OCI-M1 (cell line): ENCODE data around the gene ISG15.
"Not testable (repeated sequence)": the region's sequence is repeated elsewhere in the genome, so short reads cannot be mapped to it uniquely, and the experiment has no call there.

ENCODE experiments used
- DNase-seq: peaks from one replicate; lab custom pipeline; 2025; lab: John Stamatoyannopoulos, UW

Gene ISG15

DNA sequence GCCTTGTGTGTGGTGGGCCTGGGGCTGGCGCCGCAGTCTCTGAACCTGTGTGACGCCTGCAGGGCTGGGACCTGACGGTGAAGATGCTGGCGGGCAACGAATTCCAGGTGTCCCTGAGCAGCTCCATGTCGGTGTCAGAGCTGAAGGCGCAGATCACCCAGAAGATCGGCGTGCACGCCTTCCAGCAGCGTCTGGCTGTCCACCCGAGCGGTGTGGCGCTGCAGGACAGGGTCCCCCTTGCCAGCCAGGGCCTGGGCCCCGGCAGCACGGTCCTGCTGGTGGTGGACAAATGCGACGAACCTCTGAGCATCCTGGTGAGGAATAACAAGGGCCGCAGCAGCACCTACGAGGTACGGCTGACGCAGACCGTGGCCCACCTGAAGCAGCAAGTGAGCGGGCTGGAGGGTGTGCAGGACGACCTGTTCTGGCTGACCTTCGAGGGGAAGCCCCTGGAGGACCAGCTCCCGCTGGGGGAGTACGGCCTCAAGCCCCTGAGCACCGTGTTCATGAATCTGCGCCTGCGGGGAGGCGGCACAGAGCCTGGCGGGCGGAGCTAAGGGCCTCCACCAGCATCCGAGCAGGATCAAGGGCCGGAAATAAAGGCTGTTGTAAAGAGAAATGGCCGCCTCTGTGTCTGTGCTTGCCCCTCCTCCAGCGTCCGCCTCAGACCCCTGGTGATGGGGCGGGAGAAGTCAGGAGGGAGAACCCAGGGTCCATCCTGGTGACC is 788 bp downstream of the ISG15 start:
- no peak for DNase-seq

DNA sequence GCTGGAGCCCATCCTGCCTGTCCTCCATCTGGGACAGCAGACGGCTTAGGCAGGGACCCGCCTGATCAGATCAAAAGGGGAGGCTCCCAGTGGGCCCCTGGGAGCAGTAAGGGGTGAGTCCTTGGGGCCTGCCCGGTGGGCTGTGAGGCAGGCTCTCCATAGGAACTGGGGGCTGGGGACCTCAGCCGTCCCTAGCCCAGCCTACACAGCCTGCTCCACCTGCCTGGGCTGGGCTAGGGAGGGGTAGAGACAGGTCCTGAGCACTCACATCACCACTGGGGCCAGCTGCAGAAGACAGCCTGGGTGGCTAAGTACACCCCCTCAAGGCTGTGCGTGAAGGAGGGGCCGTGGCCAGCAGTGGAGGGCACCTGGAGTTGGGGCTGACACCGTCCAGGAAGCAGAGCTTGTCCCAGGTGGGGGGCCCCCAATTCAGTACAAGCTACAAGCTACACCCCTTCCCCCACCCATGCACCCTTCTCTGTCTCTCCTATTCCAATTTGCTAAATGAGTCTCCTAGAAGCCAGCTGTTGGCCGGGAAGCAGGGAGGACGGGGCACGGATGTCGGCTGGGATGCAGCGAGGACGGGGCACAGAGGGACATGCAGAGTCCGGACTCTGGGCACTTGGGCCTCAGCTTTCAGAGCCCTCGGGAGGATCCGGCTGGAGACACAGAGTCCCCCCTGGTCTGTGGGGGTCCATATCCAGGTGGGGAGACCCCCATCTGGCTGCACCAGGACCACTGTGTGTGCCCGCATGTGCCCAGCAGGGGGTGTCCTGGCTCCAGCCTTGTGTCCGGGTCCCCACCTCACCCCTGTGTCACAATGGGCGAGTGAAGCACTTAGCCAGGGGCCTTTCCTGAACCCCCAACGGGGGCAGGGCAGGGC is 1.7 kb downstream of the ISG15 start:
- peak; percentile 43 for DNase-seq

DNA sequence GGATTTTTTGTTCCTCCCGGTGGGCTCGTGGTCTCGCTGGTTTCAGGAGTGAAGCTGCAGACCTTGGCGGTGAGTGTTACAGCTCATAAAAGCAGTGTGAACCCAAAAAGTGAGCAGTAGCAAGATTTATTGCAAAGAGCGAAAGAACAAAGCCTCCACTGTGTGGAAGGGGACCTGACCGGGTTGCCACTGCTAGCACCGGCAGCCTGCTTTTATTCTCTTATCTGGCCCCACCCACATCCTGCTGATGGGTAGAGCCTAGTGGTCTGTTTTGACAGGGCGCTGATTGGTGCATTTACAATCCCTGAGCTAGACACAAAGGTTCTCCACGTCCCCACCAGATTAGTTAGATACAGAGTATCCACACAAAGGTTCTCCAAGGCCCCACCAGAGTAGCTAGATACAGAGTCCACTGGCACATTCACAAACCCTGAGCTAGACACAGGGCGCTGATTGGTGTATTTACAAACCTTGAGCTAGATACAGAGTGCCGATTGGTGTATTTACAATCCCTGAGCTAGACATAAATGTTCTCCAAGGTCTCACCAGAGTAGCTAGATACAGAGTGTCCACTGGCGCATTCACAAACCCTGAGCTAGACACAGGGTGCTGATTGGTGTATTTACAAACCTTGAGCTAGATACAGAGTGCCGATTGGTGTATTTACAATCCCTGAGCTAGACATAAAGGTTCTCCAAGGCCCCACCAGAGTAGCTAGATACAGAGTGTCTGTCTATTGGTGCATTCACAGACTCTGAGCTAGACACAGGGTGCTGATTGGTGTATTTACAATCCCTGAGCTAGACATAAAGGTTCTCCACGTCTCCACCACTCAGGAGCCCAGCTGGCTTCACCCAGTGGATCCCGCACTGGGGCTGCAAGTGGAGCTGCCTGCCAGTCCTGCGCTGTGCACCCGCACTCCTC is 4.4 kb downstream of the ISG15 start:
- peak; percentile 18 for DNase-seq

DNA sequence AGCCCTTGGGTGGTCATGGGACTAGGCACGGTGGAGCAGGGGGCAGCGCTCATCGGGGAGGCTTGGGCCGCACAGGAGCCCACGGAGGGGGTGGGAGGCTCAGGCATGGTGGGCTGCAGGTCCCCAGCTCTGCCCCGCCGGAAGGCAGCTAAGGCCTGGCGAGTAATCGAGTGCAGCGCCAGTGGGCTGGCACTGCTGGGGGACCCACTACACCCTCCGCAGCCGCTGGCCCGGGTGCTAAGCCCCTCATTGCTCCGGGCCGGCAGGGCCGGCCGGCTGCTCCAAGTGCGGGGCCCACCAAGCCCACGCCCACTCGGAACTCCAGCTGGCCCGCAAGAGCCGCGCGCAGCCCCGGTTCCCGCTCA is 5.0 kb downstream of the ISG15 start:
- DNase-seq = not testable (repeated sequence)

DNA sequence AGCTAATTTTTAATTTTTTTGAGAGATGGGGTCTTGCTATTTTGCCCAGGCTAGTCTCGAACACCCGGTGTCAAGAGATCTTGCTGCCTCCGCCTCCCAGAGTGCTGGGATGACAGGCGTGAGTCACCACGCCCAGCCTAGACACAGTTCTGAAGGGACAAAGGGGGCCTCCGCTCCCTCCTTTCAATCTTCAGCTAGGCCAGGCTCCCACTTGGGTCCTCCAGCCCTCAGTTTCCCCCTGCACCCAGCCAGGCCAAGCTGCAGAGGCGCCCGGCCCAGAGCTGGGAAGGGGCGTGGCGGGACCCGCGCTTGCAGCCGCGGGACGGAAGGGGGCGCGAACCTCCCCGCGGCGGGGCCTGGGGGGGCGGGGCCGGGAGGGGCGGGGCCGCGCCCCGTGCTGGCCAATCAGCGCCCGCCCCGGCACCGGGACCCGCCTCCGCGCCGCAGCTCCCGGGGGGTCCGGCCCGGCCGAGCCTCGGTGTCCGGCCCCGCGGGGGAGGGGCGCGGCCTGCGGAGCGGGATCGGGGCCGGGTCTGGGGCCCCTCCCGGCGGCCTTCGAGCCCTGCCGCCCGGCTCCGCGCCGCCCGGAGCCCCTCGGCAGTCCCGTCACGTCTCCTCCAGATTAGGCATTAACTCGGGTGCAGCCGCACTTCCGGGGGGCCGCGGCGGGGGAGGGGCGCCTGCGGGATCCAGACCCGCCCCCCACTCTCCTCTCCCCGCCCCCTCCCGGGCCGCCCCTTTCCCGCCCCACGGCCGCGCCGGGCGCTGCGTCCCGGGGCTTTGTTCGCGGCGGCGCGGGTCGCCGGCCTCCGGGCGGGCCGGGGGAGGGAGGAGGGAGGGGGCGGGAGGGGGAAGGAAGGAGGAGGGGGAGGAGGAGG is 6.1 kb downstream of the ISG15 start:
- peak; percentile 92 for DNase-seq

DNA sequence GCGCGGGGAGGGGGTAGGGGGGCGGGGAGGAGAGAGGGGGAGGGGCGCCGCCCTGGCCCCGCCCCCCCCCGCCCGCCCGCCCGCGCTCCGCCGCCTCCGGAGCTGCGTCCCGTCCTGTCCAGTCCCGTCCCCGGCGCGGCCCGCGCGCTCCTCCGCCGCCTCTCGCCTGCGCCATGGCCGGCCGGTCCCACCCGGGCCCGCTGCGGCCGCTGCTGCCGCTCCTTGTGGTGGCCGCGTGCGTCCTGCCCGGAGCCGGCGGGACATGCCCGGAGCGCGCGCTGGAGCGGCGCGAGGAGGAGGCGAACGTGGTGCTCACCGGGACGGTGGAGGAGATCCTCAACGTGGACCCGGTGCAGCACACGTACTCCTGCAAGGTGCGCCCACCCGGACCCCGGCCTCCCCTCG is 6.7 kb downstream of the ISG15 start, which contains the start of gene AGRN:
TSS of gene AGRN (plus strand) at position 121 of the 405 bp plus-strand sequence. CDS start at position 174, 53 bp downstream.
- peak; percentile 67 for DNase-seq

DNA sequence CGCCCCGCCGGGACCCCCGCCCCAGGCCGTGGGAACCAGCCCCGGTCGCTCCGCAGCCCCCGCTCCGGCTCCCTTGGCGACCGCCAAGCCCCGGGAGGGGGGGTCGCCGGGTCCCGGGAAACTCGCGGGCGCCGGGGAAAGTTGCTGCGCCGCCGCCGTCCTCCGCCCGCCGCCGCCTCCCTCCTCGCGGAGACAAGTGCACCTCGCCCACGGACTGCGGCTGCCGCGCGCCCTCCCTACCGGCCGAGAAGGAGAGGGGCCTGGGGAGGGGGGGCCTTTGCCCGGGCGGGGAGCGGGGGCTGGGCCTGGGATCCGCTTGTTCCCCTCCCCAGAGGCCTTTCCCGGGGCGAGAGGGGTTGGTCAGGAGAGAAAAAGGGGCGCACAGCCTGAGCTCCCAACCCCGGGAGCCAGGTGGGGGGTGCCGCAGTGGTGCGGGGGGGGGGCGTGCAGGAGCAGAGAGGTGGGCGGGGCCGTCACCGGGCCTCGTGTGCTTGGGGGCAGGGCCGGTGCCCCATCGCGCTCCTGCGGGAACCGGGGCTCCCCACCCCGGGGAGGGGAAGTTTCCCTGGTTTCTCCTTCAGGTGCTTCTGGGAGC is 7.2 kb downstream of the ISG15 start:
- peak; percentile 56 for DNase-seq

DNA sequence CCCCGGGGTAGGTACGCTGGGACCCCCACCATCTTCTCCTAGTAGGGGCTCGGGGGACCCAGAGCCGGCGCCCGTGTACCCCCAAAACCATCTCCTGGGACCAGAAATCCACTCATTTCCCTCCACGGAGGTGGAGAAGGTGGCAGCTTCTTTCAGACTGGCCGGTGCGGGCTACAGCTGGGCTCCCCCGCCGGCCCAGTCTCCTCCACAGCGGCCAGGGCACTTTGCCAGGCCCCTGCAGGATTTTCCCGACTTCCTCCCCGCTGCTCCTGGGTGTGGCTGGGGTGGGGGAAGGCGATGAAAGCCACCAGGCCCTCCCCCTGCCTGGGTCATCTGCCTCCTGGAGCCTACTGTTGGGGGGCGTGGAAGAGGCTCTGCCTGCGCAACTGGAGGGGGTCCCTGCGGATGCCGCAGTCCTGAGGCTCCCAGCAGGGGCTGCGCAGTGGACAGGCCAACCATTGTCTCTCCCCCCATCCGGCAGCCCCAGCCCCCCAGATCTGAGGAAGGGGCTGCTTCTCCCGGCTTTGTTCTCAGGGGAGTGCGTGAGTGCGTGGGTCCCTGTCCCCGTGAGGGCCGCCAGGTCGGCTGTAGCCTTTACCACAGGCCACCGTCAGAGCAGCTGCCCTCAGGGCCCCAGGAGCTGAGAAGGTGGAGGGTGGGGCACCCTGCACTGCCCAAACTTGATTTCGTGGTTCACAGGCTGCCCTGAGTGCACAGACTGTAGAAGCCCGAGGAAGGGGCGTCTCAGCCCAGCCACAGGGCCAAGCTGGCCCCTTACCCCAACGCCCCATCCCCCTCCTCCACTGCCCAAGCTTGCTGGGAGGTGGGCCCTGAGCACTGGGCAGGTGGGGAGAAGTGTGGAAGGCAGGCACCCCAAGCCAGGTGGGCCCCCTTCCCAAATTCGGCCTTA is 8.0 kb downstream of the ISG15 start:
- peak; percentile 80 for DNase-seq

DNA sequence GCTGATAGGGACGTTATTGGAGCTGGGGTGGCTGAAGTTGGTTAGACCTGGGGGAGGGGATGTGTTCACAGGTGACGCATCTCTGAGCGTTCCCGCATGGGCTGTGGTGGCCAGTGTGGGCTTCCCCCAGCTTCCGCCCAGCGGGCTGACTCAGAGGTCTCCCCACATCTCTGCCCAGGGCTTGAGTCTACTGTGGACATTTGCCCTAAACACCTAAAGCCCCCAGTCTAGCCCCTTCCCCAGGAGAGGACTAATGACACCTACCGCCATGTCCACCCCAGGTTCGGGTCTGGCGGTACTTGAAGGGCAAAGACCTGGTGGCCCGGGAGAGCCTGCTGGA is 8.6 kb downstream of the ISG15 start:
- no peak for DNase-seq

DNA sequence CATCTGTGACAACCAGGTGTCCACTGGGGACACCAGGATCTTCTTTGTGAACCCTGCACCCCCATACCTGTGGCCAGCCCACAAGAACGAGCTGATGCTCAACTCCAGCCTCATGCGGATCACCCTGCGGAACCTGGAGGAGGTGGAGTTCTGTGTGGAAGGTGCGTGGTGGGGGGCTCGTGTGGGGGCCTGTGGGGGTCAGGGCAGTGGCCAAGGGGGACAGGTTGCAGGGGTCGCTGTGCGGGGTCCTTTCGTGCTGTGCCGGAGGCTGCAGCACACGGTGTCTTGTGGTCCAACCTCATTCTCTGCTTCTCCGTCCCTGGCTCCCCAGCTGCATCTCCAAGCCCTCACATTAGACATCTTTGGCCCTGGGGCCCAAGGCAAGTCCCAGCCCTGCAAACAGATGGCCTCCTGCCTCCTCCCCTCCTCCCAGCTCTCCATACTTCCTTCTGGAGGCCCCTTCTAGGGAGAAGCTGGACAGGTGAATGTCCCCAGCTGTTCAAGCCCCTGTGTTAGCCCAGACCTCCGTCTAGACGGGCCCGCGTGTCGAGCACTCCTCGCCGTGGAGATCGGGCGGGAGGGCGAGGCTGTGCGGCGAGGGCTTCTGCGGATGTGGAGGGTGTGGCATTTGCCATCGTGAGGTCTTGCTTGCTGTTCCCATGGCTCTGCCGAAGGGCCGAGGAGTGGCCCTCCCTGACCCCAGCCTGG is 9.2 kb downstream of the ISG15 start:
- no peak for DNase-seq

DNA sequence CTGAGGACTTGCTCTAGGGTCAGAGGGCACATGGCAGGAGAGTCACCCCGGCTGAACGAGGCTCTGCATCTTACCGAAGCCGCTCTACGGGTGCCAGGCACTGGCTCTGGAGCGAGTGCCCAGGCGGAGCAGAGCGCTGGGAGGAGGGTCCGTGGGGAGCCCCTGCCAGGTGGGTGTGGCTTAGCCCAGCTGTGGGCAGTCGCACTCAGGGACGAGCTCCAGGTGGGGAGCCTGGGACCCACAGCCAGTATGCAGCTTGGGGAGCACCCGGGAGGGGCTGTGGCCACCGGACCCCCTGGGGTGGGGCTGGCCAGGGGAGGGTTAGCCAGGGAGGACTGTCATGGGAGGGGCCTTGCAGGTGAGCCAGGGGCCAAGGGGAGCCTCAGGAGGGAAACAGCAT is 10.4 kb downstream of the ISG15 start:
- no peak for DNase-seq

DNA sequence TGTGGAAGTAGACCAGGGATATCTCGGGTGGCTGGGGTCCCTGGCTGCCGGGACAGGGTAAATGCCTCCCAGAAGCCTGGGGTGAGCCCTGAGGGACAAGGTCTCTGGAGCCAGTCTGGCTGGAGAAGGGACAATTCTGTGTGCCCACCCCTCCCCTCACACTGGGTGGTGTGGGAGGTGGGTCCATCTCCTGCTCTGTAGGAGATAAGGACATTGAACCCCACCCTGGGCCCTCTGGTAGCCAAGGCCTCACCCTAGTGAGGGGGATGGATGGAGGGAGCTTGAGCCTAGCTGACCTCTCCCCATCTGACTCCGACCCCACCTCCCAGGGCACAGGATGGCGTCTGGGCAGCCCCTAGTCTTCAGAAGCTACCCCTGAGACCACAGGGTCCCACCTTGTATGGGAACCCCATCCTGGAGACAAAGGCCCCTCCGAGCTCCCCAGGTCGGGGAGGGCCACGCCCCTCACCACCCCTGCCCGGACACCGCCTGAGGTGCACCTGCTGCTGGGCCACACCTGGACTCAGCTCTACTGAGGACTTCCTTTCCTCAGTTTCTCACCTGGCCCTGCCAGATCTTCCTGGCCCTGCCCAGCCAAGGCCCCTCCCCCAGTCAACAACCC is 11.0 kb downstream of the ISG15 start:
- DNase-seq = no peak

DNA sequence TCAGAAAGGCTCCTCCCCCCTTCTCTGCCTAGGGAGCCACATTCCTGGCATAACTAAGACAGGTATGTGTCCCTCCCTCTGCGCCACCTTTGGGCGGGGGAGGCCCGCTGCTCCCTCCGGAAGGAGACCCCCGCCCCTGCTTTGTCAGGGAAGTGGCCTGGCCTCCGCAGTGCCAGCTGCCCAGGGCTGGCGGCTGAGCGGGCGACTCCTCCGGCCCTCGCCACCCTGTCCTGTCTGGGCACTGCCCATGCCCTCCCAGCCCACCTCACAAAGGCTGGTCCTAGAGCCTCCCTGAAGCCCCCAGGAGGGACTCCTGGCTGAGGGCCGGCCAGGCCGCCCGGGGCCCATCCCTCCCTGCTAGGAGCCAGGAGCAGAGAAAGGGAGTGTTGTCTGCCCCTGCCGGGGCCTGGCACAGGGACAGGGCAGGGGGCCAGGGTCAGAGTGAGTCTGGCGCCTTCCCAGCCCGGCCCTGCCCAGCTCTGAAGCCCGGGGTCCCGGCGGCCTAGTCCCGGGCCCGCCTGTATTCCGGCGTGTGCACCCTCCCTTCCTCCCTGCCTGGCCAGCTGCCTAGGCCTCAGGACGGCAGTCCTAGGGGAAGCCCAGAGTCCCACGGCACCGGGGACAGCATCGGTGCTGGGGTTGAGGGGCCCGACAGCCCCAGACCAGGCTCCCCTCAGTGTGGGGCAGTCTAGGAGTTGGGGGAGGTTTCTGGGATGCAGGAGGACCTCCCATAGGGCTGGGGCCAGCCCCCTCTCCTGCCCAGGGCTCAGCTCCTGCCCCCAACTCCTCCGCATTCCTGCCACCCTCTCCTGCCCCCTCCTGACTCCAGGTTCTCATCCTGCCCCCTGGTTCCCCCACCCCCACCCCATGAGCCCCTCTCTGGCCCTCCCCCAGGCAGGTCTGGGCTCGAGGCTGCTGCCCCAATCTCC is 11.7 kb downstream of the ISG15 start:
- no peak for DNase-seq

DNA sequence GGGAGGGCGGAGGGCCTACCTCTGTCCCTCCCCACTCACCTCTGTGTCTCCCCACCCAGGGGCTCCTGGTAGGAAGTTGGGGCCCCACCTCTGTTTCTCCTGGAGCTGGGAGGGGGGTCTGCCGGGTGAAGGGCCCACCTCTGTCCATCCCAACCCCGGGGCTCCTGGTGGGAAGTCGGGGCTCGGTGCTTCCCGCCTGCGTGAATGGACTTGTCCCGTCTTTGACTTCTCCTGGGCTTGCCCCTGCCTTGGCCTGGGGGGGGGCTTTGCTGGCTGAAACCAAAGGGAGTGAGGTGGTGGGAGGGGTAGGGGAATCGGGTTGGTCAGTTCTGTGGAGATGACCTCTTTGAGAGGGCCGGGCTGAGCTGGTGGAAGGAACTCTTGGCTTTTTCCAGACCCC is 12.4 kb downstream of the ISG15 start:
- DNase-seq = no peak

DNA sequence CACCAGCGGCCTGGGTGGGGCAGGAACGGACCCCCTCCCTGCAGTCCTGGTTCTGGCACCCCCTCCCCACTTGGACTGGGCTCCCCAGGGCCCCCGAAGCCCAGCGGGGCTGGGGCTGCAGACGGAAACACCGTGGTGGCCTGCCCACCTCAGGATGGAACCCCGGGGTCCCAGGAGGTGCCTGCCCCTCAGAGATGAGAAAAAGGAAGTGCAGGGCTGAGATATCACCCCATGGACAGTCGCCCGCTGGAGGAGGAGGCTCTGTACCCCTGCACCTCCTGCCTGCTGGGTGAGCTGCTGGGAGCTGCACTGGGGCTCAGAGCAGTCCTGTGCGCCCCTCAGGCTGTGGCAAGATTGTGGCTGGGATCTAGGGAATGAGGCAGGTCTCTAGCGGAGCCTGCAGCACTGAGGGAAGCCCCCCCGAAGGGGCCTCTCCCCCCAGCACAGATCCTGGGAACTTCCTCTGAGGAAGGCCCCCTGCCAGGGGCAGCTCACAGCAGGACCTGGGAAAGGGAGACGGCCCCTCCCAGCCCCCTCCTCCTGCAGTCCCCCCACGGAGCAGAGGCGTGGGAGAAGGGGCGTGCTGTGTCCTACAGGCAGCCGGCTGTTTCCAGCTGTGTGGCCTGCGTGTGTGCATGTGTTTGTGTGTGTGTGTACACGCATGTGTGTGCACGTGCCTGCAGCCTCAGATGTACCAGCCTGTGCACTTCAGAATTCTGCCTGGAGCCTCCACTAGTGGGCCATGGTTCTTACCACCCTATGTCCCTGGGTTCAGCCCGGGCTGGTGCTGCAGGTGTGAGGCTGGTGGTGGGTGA is 13.5 kb downstream of the ISG15 start:
- no peak for DNase-seq

DNA sequence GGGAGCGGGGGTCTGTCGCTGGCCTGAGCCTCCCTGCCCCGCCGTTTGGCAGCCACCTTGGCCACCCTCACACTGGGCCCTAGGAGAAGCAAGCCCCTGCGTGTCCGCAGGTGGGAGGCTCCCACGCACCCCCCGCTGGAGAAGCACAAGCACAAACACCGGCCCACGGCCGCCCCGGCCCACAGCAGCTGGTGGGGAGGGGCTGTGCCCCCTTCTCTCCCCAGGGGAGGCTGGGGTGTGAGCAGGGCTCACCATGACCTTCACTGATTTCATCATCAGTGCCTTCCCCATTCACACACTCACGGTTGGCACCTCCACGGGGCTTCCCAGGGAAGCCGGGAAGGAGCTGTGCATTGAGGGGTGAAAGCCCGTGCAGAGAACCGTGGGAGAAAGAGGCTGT is 14.5 kb downstream of the ISG15 start:
- DNase-seq = no peak
